Neutrophil (primary cell): ENCODE data around the gene GDPD5.

Experiments
- H3K27ac ChIP-seq: fragments of 200-600 bp; sonication (generic); 2 replicates; pipeline ENCODE4 v1.5.1; 2016; ENCODE audit warnings: mild to moderate bottlenecking, moderate library complexity
- H3K27me3 ChIP-seq: fragments of 200-600 bp; sonication (generic); 2 replicates; pipeline ENCODE4 v1.6.0; 2016; ENCODE audit warnings: mild to moderate bottlenecking
- H3K36me3 ChIP-seq: fragments of 200-600 bp; sonication (generic); 2 replicates; pipeline ENCODE4 v1.5.1; 2017
- H3K4me1 ChIP-seq, 2 experiments: fragments of 200-600 bp in 1 of 2; sonication (generic) in 1 of 2; 1 replicate in 1 of 2; 2 replicates in 1 of 2; pipeline versions ENCODE4 v1.5.1 to v1.6.1; 2013 to 2016; ENCODE audit warnings: low read depth in 1 of 2, low read length in 1 of 2, mild to moderate bottlenecking in 1 of 2, moderate library complexity in 1 of 2; ENCODE audit not compliant: control insufficient read depth in 1 of 2, insufficient read depth in 1 of 2
- H3K4me3 ChIP-seq, 2 experiments: fragments of 200-600 bp in 1 of 2; sonication (generic) in 1 of 2; 1 replicate in 1 of 2; 2 replicates in 1 of 2; pipeline ENCODE4 v1.5.1; 2013 to 2016; ENCODE audit warnings: low read depth in 1 of 2, low read length in 1 of 2, mild to moderate bottlenecking in 1 of 2, moderate library complexity in 1 of 2
- H3K9me3 ChIP-seq: fragments of 200-600 bp; sonication (generic); 2 replicates; pipeline ENCODE4 v1.5.1; 2016
- TF ChIP-seq, protein P1 (sequence below): fragments of 200-600 bp; sonication (generic); IDR thresholded peaks from 2 replicates; pipeline ENCODE4 v1.5.1; 2016; ENCODE audit warnings: antibody characterized with exemption

Gene GDPD5

DNA sequence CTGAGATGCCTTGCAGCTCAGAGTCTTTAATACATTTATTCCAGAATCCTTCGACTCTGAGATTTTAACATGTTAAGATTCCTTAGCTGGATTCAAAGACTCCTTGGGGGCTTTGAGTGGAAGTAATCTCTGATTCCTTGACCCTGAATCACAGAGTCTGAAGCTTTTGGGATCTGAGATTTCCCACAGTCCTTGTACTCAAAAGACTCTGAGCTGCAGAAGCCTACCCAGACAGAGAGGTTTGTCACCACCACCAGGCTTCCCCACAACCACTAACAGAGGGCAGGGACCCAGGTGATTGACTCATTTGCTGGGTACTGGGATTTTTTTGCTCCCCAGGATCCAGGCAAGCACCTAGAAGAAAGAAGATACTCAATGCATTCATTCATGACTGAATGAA, 34.9 kb upstream of the GDPD5 start:
- Histone ChIP-seq H3K9me3 (no peaks in the 10 kb centered on the region), H3K4me1 (peaks cover 10 to 16% of the 10 kb centered on the region in 2 experiments), H3K36me3 (no peaks in the 10 kb centered on the region), H3K27ac (no peak overlapping the region), H3K4me3 (no peak overlapping the region), H3K27me3 (peaks cover 54% of the 10 kb centered on the region)
- TF ChIP-seq, protein P1, sequence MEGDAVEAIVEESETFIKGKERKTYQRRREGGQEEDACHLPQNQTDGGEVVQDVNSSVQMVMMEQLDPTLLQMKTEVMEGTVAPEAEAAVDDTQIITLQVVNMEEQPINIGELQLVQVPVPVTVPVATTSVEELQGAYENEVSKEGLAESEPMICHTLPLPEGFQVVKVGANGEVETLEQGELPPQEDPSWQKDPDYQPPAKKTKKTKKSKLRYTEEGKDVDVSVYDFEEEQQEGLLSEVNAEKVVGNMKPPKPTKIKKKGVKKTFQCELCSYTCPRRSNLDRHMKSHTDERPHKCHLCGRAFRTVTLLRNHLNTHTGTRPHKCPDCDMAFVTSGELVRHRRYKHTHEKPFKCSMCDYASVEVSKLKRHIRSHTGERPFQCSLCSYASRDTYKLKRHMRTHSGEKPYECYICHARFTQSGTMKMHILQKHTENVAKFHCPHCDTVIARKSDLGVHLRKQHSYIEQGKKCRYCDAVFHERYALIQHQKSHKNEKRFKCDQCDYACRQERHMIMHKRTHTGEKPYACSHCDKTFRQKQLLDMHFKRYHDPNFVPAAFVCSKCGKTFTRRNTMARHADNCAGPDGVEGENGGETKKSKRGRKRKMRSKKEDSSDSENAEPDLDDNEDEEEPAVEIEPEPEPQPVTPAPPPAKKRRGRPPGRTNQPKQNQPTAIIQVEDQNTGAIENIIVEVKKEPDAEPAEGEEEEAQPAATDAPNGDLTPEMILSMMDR: no peak

- H3K4me3 ChIP-seq: no peak overlapping the region
- TF ChIP-seq, protein P1: no peak
- peaks cover 50% of the 10 kb centered on the region for H3K27me3 ChIP-seq
- no peaks in the 10 kb centered on the region for H3K36me3 ChIP-seq
- no peaks in the 10 kb centered on the region for H3K9me3 ChIP-seq
- no peak overlapping the region for H3K27ac ChIP-seq
- peaks cover 10 to 16% of the 10 kb centered on the region in 2 experiments for H3K4me1 ChIP-seq
Observed at GRCh38 chr11:75558939-75559843, 33.5 kb upstream of the GDPD5 start.

- H3K27ac ChIP-seq: no peak overlapping the region
- H3K4me1 ChIP-seq: peaks cover 10 to 15% of the 10 kb centered on the region in 2 experiments
- no peaks in the 10 kb centered on the region for H3K36me3 ChIP-seq
- H3K9me3 ChIP-seq: no peaks in the 10 kb centered on the region
- no peak overlapping the region for H3K4me3 ChIP-seq
- peaks cover 37% of the 10 kb centered on the region for H3K27me3 ChIP-seq
- TF ChIP-seq, protein P1: no peak
Observed at GRCh38 chr11:75557666-75558494, 32.1 kb upstream of the GDPD5 start.

DNA sequence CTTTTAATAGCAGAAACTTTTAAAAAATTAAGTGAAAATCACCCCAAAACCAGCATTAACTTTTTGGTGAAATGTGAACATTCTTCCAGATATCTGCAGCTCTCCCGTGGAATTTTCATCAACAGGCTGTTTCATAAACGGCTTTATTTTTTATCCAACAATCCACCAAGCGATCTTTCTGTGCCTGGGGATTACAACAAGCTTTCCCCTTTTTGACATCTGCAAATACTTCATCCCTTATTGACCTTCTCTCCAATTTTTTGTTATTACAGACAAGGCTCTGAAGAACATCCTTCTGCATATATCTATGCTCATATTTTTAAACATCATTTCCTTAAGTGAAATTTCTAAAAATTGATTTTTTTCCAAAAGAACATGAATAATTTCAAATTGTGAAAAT, 30.5 kb upstream of the GDPD5 start:
- Histone ChIP-seq H3K4me3 (no peak overlapping the region), H3K27ac (no peak overlapping the region), H3K9me3 (no peaks in the 10 kb centered on the region), H3K4me1 (no peaks in the 10 kb centered on the region), H3K27me3 (peaks cover 21% of the 10 kb centered on the region), H3K36me3 (no peaks in the 10 kb centered on the region)
- TF ChIP-seq, protein P1: no peak

GRCh38 chr11:75555079-75555811, 29.5 kb upstream of the GDPD5 start:
- no peaks in the 10 kb centered on the region for H3K36me3 ChIP-seq
- H3K27ac ChIP-seq: no peak overlapping the region
- TF ChIP-seq, protein P1: no peak
- H3K4me3 ChIP-seq: no peak overlapping the region
- peaks cover 11% of the 10 kb centered on the region for H3K27me3 ChIP-seq
- no peaks in the 10 kb centered on the region for H3K9me3 ChIP-seq
- H3K4me1 ChIP-seq: no peaks in the 10 kb centered on the region
